PFSK-1 (cell line): ENCODE measurements around the gene KAZN.

Experiments
- FOXP2 ChIP-seq: optimal IDR thresholded peaks from 2 replicates; pipeline ENCODE3; 2011; ENCODE audit warnings: borderline replicate concordance, control low read depth, inconsistent platforms; ENCODE audit not compliant: insufficient read depth; ENCODE audit errors: extremely low read length, extremely low read depth
- POLR2AphosphoS5 ChIP-seq: IDR thresholded peaks from 2 replicates; pipeline ENCODE4 v1.6.1; 2012; ENCODE audit warnings: low read depth, mild to moderate bottlenecking, control low read depth, low read length, moderate library complexity
- SIN3A ChIP-seq: IDR thresholded peaks from 2 replicates; pipeline ENCODE4 v1.6.1; 2012; ENCODE audit warnings: mild to moderate bottlenecking, low read length, moderate library complexity, borderline replicate concordance; ENCODE audit not compliant: insufficient read depth
- TAF1 ChIP-seq: IDR thresholded peaks from 2 replicates; pipeline ENCODE4 v1.6.1; 2012; ENCODE audit warnings: low read length, control low read depth, borderline replicate concordance; ENCODE audit not compliant: insufficient read depth
- TF ChIP-seq, protein P1 (sequence below), 2 experiments: IDR thresholded peaks; 2 replicates each; pipeline versions ENCODE4 v1.6.1 to v1.8.0; 2011 to 2012; ENCODE audit warnings: low read depth in 2 of 2, low read length in 2 of 2, control low read depth in 1 of 2, inconsistent platforms in 1 of 2, mild to moderate bottlenecking in 1 of 2, moderate library complexity in 1 of 2; ENCODE audit not compliant: insufficient read depth in 1 of 2

KAZN gene

DNA sequence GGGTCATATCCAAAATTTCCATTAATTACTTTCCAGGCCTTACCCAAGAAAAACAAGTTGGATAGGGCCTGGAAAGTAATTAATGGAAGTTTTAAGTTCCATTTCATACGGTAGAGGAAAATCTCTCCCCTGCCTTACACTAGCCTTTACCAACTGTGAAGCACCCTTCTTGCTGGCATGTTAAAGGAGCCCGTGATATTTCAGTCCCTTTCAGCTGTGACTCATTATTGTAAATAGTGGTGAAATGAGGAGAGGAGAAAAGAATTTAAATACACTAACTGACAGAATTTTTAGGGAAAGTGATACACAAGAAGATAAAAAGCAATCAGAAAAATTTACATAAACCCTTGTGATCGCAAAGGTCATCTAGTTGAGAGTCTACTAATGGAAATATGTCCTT is 20.3 kb upstream of the KAZN start:
- TF ChIP-seq SIN3A (no peak), FOXP2 (no peak), TAF1 (no peak), POLR2AphosphoS5 (no peak)
- TF ChIP-seq, protein P1, sequence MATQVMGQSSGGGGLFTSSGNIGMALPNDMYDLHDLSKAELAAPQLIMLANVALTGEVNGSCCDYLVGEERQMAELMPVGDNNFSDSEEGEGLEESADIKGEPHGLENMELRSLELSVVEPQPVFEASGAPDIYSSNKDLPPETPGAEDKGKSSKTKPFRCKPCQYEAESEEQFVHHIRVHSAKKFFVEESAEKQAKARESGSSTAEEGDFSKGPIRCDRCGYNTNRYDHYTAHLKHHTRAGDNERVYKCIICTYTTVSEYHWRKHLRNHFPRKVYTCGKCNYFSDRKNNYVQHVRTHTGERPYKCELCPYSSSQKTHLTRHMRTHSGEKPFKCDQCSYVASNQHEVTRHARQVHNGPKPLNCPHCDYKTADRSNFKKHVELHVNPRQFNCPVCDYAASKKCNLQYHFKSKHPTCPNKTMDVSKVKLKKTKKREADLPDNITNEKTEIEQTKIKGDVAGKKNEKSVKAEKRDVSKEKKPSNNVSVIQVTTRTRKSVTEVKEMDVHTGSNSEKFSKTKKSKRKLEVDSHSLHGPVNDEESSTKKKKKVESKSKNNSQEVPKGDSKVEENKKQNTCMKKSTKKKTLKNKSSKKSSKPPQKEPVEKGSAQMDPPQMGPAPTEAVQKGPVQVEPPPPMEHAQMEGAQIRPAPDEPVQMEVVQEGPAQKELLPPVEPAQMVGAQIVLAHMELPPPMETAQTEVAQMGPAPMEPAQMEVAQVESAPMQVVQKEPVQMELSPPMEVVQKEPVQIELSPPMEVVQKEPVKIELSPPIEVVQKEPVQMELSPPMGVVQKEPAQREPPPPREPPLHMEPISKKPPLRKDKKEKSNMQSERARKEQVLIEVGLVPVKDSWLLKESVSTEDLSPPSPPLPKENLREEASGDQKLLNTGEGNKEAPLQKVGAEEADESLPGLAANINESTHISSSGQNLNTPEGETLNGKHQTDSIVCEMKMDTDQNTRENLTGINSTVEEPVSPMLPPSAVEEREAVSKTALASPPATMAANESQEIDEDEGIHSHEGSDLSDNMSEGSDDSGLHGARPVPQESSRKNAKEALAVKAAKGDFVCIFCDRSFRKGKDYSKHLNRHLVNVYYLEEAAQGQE (IDR thresholded peaks at IDR 0.05; ENCODE audit: insufficient read depth in 1 of 2, low read depth in 2 of 2, low read length in 2 of 2) = no peak

DNA sequence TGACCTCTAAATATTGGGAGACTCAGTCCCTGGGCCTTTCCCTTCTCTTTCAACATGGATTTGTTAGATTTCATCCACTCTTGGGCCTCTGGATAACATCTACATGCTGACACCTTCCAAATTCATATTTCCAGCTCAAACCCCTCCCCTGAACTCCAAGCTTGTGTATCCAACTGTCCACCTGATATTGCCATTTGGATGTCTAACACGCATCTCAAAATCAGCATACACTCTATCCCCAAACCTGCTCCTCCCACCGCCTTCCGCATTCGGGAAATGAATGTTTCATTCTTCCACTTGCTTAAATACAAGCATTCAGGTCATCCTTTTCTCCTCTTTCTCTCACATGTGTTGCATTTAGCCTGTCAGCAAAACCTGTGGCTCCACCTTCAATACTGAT is 17.5 kb upstream of the KAZN start:
- TF ChIP-seq POLR2AphosphoS5 (no peak), SIN3A (no peak), TAF1 (no peak), FOXP2 (no peak)
- TF ChIP-seq, protein P1 (IDR thresholded peaks at IDR 0.05; ENCODE audit: insufficient read depth in 1 of 2, low read depth in 2 of 2, low read length in 2 of 2) = no peak

DNA sequence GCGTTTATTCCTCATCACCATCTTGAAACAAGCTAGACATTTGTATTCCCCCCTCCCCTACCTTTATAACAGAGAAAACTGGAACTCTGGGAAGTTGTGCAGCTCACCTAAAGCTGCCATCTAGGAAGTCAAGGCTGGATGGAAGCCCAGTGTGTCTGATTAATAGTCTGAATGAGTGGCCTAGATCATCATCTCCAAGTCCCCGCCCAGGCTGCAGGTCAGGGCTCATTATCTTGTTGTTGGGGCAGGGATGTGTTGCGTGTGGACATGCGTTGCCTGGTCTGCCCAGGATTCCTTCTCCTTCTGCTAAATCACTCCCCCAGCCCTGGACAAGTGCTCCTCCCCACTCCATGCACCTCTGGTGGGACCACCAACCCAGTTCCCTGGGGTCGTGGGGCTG is 14.7 kb upstream of the KAZN start:
- TF ChIP-seq TAF1 (no peak), POLR2AphosphoS5 (no peak), FOXP2 (no peak), SIN3A (no peak)
- TF ChIP-seq, protein P1 (IDR thresholded peaks at IDR 0.05; ENCODE audit: insufficient read depth in 1 of 2, low read depth in 2 of 2, low read length in 2 of 2) = no peak

DNA sequence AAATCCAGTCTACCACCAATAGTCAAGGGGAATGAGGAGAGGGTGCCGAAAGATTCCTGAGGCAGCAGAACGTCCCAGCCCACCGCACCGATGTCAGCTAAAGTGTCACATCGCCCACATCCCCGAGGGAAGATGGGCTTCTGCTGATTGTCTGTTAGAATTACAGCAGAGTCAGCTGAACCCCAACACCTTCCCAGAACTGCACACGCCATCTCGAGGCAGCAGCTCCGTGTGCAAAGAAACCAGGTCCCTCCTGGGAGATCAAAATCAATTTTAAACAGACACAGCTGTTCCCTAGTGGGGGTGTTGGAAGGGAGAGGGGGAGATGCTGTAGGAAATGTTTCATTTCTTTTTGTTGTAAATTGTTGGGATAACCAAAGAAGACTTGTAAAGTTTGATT is 12.8 kb upstream of the KAZN start:
- no peak for TF ChIP-seq SIN3A
- TF ChIP-seq POLR2AphosphoS5 = no peak
- TF ChIP-seq, protein P1 (IDR thresholded peaks at IDR 0.05; ENCODE audit: insufficient read depth in 1 of 2, low read depth in 2 of 2, low read length in 2 of 2) = no peak
- no peak for TF ChIP-seq TAF1
- TF ChIP-seq FOXP2 = no peak

DNA sequence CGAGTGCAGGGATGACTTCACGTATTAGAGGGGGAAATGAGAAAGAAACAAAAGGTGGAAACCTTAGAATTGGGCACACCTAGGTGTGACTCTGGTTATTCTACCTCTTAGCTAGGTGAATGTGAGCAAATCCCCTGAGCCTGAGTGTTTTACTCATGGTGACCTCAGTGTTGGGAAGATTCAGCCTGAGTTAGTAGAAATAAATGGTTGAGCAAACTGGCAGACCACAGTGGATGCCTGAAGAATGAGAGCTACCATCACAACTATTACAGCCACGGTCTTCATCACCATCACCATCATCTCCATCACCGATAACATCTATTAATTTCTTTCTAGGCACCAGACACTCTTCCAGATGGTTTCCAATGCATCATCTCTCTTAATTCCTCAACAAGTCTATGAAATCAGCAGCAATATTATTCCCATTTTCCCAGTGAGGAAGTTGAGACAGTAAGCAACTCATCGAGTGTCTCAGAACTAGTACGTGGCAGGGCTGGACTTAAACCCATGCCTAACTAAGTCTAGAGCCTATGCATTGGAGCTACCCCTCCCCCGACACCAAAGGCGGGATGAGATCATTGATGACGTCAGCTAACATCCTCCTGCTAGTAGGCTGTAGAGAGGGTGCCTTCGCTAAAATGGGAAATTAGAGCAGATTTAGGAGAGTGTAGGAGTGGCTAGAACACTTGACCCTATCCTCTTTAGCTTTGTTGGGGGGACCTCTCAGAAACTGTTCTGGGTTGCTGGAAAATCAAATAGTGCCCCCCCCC is 7.9 kb upstream of the KAZN start:
- TF ChIP-seq SIN3A (no peak), POLR2AphosphoS5 (no peak), FOXP2 (no peak), TAF1 (no peak)
- TF ChIP-seq, protein P1 (IDR thresholded peaks at IDR 0.05; ENCODE audit: insufficient read depth in 1 of 2, low read depth in 2 of 2, low read length in 2 of 2) = no peak
